ENCODE results near the gene LMBR1.
"Not testable (repeated sequence)": the region's sequence is repeated elsewhere in the genome, so short reads cannot be mapped to it uniquely, and the experiment has no call there.

LMBR1 gene

DNA sequence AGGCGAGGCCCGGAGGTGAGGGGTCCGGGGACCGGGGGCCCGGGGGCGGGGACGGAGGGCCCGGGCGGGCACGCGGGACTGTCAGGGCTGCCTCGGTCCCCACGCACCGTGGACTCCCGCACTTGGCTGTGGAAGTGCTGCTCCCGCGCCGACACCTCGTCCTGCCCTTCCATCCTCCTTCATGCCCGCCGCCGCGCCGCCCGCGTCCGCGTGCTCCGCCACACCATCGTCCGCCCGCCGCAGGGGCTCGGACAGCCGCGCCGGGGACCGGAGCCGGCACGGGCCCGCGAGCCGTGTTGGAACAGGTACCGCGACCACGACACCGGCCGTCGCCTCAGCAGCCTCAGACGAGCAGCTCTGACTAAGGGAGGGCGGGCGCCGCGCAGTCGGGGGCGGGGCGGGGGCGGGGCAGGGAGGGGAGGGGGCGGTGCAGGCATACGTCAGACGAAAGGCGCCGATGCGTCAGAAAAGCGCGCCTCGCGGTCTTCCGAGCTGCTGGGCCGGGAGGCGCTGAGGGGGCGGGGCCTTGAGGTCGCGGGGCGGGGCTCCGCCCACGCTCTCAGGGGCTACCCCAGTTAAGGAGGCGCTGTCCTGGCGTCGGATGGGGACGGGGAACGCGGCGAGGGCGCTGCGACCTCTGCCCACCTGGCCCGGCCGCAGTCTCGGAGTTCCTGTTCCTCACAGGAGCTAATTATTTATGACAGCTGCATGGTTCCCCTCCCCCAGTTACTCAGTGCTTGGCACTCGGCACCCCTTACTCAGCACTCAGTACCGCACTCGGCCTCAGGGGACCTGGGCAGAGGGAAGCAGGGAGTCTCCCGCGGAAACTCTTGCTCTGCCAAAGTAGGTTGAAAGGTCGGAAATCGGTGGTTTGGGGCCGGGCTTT lies at the start of gene LMBR1:
TSS of gene LMBR1 (minus strand) at position 363 of the 886 bp plus-strand sequence. CDS start at position 173, 190 bp downstream.
- DNase-seq (ENCODE audit: low read depth, low spot score), result peak; percentile 86

DNA sequence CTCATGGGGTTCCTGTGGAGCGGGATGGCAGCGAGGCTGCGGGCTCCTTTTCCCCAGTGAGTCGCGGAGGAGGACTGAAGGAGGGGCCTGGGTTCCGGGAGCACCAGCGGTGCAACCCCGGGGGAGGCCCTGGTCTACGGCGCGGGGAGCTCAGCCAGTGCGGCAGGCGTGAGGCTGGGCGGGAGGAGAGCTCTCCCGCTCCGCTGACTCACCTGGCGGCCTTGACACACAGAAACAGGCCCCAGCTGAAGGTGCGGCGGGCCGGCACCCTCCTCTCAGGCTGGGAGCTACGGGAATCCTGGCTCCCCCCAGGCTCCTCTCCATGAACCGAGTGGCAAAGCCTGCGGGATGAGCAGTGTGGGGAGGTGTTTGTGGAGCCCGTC lies 49.7 kb upstream of the LMBR1 start:
- no peak for DNase-seq (ENCODE audit: low read depth, low spot score)

GRCh38 chr7:156941393-156942182 lies 48.6 kb upstream of the LMBR1 start:
- DNase-seq (ENCODE audit: low read depth, low spot score), result no peak

DNA sequence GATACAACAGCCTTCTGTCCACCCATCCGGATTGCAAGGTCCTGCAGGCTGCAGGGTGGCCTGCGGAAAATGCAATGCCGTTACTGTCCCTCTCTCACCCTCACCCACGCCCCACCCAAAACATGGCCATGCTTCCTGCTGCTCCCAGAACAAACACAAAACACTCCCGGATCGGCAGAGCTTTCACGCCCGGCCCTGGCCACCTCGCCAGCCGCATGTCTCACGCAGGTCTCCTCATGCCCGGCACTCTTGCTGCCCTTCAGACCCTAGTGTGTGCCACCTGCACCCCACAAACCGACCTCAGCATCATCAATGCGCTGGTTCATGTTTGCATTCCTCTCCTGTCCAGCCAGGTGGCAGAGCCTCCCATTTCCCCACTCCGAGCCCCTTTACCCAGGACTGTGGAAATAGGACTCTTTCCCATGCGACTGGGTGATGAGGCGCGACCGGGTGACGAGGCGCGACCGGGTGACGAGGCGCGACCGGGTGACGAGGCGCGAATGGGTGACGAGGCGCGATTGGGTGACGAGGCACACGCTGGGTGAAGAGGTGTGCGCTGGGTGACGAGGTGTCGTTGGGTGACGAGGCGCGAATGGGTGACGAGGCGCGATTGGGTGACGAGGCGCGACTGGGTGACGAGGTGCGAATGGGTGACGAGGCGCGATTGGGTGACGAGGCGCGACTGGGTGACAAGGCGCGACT lies 47.6 kb upstream of the LMBR1 start:
- no peak for DNase-seq (ENCODE audit: low read depth, low spot score)

DNA sequence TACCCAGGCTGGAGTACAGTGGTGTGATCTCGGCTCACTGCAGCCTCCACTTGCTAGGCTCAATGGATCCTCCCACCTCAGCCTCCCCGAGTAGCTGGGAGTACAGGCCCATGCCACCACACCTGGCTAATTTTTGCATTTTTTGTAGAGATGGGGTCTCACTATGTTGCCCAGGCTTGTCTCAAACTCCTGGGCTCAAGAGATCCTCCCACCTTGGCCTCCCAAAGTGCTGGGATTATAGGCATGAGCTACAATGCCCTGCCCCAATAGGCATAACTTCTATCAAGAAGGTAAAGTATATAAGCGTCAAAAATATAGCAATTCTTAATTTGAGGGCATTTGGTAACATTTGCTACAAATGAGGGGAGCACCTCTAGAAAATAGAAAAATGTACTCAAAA lies 43.8 kb upstream of the LMBR1 start:
- DNase-seq (ENCODE audit: low read depth, low spot score), result not testable (repeated sequence)

- no peak for DNase-seq (ENCODE audit: low read depth, low spot score)
Measured at GRCh38 chr7:156935250-156935649, 42.3 kb upstream of the LMBR1 start.

DNA sequence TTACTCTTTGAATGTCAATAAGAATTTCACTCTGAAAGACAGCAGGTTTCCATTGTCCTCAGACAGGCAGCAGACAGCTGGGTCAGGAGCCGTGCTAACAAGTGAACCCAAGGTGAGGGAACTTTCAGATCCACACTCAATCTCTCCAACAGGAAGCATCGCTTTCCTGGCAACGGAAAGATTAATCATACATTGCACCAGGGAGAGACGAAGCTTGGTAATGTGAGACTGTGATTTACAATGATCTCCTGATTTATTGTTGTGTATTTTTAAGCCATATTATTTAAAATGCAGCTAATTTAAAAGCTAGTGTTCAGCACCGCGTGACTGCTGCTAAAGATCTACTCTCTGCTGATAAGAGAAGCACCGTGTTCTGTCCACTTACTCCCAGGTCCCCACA lies 39.0 kb upstream of the LMBR1 start:
- no peak for DNase-seq (ENCODE audit: low read depth, low spot score)

DNA sequence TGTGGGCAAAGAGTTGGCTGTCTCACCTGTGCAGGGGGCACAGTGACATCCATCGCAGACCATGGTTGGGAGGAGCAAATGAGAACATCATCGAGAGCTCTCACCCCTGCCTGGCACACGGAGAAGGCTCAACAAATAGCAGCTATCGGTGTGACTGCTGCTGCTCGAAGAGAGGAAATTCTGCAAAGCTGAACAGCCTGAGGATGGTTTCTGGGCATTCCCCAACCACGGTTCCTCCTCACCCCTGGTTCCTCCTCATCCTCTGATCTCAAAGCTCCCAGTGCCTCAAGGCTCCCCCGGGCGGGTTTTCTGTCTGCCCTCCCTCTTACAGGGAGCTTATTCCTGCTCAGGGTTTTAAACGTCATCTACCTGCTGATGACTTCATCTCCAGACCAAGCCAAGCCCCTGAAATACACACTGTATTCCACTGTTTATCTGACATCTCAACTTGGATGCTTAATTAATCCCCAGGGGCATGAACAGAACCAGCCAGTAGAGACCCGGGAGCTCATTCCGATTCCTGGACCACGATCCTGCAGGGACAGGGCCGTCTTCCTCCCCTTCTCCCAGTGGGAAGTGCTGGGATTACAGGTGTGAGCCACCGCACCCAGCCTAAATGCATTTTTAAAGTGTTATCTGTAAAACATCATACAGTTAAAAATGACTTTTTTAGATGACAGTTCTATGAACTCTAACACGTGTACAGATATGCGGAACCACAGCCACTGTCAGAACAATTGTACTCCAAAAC lies 37.0 kb upstream of the LMBR1 start:
- no peak for DNase-seq (ENCODE audit: low read depth, low spot score)

- DNase-seq (ENCODE audit: low read depth, low spot score), result no peak
Measured at GRCh38 chr7:156928406-156928747, 35.4 kb upstream of the LMBR1 start.

DNA sequence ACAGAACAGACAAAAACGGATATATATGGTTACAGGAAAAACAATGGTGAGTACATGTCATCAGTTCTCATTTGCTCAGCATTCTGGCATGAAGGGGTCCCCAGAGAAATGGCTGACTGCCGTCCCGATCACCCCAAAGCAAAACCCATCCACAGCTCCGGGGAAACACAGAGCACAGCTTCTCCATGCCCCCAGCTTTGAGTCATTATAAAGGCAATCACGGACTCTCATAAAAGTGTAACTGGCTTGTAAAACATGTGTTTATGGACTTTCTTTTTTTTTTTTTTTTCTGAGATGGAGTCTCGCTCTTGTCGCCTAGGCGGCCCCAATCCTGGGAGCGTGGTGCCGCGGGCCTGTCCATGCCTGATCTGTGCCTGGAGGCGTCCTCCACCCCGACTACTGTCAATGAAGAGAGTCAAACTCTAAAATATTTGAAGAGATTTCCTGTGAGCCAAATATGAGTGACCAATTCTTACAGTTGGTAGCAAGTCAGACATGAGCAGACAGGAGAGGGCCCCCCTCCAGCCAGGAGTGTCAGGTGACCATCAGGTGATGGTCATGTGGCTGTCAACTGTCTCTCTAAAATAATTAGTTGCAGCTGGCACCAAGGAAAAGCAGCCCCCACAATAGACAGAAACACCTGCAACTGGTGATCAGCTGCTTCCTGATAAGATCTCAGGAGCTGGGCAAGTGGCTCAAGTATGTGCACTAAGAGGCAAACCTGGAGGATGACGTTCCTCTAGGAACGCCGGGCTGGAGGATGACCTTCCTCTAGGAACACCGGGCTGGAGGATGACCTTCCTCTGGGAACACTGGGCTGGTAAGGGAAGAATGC lies 34.8 kb upstream of the LMBR1 start:
- no peak for DNase-seq (ENCODE audit: low read depth, low spot score)

- not testable (repeated sequence) for DNase-seq (ENCODE audit: low read depth, low spot score)
Measured at GRCh38 chr7:156925821-156926220, 32.8 kb upstream of the LMBR1 start.

DNA sequence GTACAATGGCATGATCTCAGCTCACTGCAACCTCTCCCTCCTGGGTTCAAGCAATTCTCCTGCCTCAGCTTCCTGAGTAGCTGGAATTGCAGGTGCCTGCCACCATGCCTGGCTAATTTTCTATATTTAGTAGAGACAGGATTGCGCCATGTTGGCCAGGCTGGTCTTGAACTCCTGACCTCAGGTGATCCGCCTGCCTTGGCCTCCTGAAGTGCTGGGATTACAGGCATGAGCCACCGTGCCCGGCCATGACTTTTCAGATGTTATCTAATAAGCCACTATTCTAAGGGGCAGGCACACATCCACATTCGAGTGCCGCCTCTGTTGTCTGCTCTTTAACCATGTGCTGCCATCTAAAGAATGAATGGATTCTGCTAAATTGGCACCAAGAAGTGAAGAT lies 29.3 kb upstream of the LMBR1 start:
- not testable (repeated sequence) for DNase-seq (ENCODE audit: low read depth, low spot score)

- DNase-seq (ENCODE audit: low read depth, low spot score), result not testable (repeated sequence)
Measured at GRCh38 chr7:156920487-156921373, 27.7 kb upstream of the LMBR1 start.

- DNase-seq (ENCODE audit: low read depth, low spot score), result no peak
Measured at GRCh38 chr7:156920076-156920475, 27.1 kb upstream of the LMBR1 start.

DNA sequence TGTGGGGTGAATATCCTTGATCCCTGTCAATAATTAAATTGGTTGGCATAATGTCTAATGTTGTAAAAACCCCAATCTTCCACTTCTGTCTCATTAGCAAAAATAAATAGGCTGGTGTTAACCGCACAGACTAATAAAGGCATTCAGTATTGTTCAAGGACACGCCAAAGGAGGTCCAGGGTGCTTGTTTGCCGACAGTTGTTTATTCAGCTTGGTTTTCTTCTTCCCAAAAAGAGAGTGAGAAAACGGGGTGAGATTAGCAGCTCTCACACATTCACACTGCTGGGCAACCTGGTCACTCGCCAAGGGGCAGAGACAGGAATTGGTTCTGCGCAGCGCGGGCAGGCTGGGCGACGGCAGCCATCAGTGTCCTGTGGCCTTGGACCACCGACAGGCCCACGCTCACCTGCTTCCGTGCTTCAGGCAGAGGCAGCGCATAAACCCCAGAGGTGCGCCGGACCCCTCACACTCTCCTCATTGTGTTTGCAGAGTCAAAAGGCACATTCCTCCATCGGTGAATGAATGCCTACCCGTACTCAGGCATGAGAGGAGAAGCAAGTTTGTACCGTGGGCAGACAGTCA lies 26.2 kb upstream of the LMBR1 start:
- DNase-seq (ENCODE audit: low read depth, low spot score), result no peak

DNA sequence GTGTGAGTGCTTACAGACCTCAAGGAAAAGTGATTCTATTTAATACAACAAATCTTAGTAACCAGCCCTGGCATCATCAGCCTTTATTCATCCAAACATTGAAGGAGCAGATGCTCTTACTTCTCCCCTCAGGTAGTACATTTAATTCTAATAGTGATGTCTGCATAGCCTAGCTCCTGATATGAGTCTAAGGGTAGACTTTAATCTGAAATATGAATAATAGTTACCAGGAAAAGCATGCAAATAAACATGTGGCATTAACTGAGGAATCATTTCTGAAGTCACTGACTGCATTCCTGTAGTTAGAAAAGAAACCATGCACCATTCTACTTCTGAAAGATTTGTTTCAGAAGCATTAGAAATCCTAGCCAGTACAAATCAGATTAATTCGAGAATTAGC lies 25.7 kb upstream of the LMBR1 start:
- DNase-seq (ENCODE audit: low read depth, low spot score), result no peak

DNA sequence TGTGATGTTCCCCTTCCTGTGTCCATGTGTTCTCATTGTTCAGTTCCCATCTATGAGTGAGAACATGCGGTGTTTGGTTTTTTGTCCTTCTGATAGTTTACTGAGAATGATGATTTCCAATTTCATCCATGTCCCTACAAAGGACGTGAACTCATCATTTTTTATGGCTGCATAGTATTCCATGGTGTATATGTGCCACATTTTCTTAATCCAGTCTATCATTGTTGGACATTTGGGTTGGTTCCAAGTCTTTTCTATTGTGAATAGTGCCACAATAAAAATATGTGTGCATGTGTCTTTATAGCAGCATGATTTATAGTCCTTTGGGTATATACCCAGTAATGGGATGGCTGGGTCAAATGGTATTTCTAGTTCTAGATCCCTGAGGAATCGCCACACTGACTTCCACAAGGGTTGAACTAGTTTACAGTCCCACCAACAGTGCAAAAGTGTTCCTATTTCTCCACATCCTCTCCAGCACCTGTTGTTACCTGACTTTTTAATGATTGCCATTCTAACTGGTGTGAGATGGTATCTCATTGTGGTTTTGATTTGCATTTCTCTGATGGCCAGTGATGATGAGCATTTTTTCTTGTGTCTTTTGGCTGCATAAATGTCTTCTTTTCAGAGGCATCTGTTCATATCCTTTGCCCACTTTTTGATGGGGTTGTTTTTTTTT lies 16.7 kb upstream of the LMBR1 start:
- DNase-seq (ENCODE audit: low read depth, low spot score), result not testable (repeated sequence)

DNA sequence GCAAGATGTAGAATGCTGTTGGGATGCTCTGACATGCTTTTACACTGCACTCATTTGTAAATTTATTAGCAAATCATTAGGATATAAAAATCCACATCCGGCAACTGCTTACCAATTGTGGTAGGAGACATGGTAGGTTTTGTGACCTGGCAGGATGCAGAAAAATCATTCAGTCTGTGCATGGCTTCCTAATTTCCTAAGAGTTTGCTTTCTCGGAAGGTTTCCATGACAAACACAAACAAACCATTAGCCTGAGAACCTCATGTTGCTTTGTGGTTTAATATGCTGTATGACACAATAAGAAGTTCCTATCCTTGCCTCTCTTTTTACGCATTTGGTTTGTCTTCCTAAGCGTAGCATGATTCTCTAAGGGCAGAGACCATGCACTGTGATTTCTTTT lies 14.7 kb upstream of the LMBR1 start:
- no peak for DNase-seq (ENCODE audit: low read depth, low spot score)

GRCh38 chr7:156906200-156906649 lies 13.2 kb upstream of the LMBR1 start:
- DNase-seq (ENCODE audit: low read depth, low spot score), result no peak
